DOHH2 (cell line): Measurements from ENCODE around the gene C3orf18.

ENCODE experiments used
- H3F3A ChIP-seq: fragments of 200-600 bp; sonication (generic), shearing (Covaris generic); 2 replicates; pipeline ENCODE4 v1.6.0; 2016; ENCODE audit warnings: antibody characterized with exemption, mild to moderate bottlenecking; ENCODE audit not compliant: control insufficient read depth, insufficient read depth
- H3K27ac ChIP-seq: fragments of 200-600 bp; sonication (generic); 2 replicates; pipeline ENCODE4 v1.5.1; 2014; ENCODE audit warnings: low read depth, mild to moderate bottlenecking, low read length, moderate library complexity
- H3K27me3 ChIP-seq: fragments of 200-600 bp; sonication (generic); 2 replicates; pipeline ENCODE4 v1.6.1; 2014; ENCODE audit warnings: mild to moderate bottlenecking, low read length, mixed read lengths; ENCODE audit not compliant: control insufficient read depth
- H3K36me3 ChIP-seq: fragments of 200-600 bp; sonication (generic); 2 replicates; pipeline ENCODE4 v1.6.1; 2014; ENCODE audit warnings: mild to moderate bottlenecking, low read length, moderate library complexity, mixed read lengths; ENCODE audit not compliant: control insufficient read depth
- H3K4me1 ChIP-seq: fragments of 200-600 bp; sonication (generic); 2 replicates; pipeline ENCODE4 v1.6.1; 2014; ENCODE audit warnings: mild to moderate bottlenecking, low read length, mixed read lengths; ENCODE audit not compliant: control insufficient read depth
- H3K4me2 ChIP-seq: fragments of 200-600 bp; sonication (generic); 2 replicates; pipeline ENCODE4 v1.6.0; 2014; ENCODE audit warnings: mild to moderate bottlenecking, low read length, moderate library complexity
- H3K4me3 ChIP-seq: fragments of 200-600 bp; sonication (generic); 2 replicates; pipeline ENCODE4 v1.5.1; 2014; ENCODE audit warnings: mild to moderate bottlenecking, low read length, mixed read lengths
- H3K79me2 ChIP-seq: fragments of 200-600 bp; sonication (generic); 2 replicates; pipeline ENCODE4 v1.6.1; 2014; ENCODE audit warnings: mild to moderate bottlenecking, low read length, mixed read lengths; ENCODE audit not compliant: control insufficient read depth
- H3K9me2 ChIP-seq: fragments of 200-600 bp; sonication (generic); replicated peaks from 2 replicates; pipeline ENCODE4 v1.6.1; 2014; ENCODE audit warnings: mild to moderate bottlenecking, low read length, mixed read lengths; ENCODE audit not compliant: control insufficient read depth
- H3K9me3 ChIP-seq: fragments of 200-600 bp; sonication (generic); 2 replicates; pipeline ENCODE4 v1.6.1; 2014; ENCODE audit warnings: antibody characterized with exemption, low read length, mixed read lengths; ENCODE audit not compliant: control insufficient read depth, insufficient read depth
- H4K20me1 ChIP-seq: fragments of 200-600 bp; sonication (generic); 2 replicates; pipeline ENCODE4 v1.6.0; 2014; ENCODE audit warnings: low read depth, mild to moderate bottlenecking, antibody characterized with exemption, low read length, moderate library complexity; ENCODE audit not compliant: control insufficient read depth, insufficient read depth
- EZH2phosphoT487 ChIP-seq: fragments of 200-600 bp; sonication (generic); IDR thresholded peaks from 2 replicates; pipeline ENCODE4 v1.6.1; 2017; ENCODE audit warnings: borderline replicate concordance, mild to moderate bottlenecking, antibody characterized with exemption, low read length, moderate library complexity, mixed read lengths
- TF ChIP-seq, protein P1 (sequence below): fragments of 200-600 bp; sonication (generic); IDR thresholded peaks from one replicate; pipeline ENCODE4 v1.5.1; 2014; ENCODE audit warnings: antibody characterized with exemption, mild to moderate bottlenecking, low read depth, low read length; ENCODE audit not compliant: poor library complexity, severe bottlenecking

The C3orf18 gene

DNA sequence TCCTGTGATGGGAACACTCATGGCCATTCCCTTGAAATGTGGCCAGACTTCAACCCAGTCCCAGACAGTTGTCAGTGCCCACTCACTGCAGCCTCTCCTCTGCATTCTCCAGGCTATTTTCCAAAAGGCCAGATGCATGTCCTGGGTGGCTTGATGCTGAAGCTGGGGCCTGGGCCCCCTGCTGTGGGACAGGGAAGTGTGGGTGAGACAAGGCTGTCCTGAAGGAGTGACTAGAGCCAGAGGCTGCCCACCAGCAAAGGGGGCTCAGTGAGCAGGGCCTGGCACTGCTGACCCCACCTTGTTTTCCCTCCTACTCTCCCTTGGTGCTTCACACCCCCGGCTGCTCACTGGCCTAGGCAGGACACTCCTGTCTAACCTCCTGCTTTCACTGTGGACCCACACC, 32.2 kb upstream of the C3orf18 start:
- Histone ChIP-seq H3K4me1 (no peaks in the 10 kb centered on the region), H3K79me2 (no peaks in the 10 kb centered on the region)

DNA sequence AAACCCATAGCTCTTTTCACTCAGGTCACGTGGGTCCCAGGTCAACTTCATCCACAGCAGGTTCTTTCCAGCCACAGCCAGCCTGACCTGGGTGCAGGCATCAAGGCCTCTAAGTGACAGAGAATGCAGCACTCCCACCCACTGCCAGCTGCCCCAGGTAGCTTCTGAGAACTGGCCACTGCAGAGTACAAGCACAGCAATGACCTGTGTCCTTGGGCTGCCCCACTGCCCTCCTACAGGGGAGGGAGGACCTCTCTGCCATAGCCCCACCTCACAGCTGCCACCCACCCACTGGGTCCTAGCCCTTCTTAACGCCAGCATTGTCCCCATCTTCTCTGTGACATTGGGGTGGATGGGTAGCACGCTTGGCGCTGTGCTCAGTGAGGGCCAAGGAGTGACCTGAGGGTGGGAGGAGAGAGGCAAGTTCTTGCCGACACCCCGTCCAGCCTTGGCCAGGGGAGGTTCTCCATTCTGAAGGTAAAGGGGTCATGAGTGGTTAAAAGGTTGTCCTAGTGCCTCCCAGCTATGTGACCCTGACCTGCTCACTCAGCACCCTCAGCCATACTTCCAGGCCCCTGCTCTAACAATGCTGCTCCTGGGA, 31.7 kb upstream of the C3orf18 start:
- Histone ChIP-seq H3K9me3 (no peaks in the 10 kb centered on the region), H3F3A (no peaks in the 10 kb centered on the region), H3K9me2 (no peaks in the 10 kb centered on the region), H3K4me1 (no peaks in the 10 kb centered on the region), H4K20me1 (no peaks in the 10 kb centered on the region), H3K79me2 (no peaks in the 10 kb centered on the region), H3K27ac (no peak overlapping the region), H3K27me3 (peaks cover 9% of the 10 kb centered on the region; the same call in 1 of the 2 replicates), H3K36me3 (no peaks in the 10 kb centered on the region), H3K4me2 (no peak overlapping the region), H3K4me3 (no peak overlapping the region)
- TF ChIP-seq EZH2phosphoT487 = no peak
- TF ChIP-seq, protein P1, sequence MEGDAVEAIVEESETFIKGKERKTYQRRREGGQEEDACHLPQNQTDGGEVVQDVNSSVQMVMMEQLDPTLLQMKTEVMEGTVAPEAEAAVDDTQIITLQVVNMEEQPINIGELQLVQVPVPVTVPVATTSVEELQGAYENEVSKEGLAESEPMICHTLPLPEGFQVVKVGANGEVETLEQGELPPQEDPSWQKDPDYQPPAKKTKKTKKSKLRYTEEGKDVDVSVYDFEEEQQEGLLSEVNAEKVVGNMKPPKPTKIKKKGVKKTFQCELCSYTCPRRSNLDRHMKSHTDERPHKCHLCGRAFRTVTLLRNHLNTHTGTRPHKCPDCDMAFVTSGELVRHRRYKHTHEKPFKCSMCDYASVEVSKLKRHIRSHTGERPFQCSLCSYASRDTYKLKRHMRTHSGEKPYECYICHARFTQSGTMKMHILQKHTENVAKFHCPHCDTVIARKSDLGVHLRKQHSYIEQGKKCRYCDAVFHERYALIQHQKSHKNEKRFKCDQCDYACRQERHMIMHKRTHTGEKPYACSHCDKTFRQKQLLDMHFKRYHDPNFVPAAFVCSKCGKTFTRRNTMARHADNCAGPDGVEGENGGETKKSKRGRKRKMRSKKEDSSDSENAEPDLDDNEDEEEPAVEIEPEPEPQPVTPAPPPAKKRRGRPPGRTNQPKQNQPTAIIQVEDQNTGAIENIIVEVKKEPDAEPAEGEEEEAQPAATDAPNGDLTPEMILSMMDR = no peak

More for the DNA sequence above, 32.2 kb upstream of the C3orf18 start:
- no peak overlapping the region for H3K4me3 ChIP-seq
- no peak overlapping the region for H3K4me2 ChIP-seq
- no peaks in the 10 kb centered on the region for H3K9me2 ChIP-seq
- H3F3A ChIP-seq = no peaks in the 10 kb centered on the region
- no peaks in the 10 kb centered on the region for H3K9me3 ChIP-seq
- peaks cover 11% of the 10 kb centered on the region; the same call in 1 of the 2 replicates for H3K27me3 ChIP-seq
- no peaks in the 10 kb centered on the region for H3K36me3 ChIP-seq
- H3K27ac ChIP-seq = no peak overlapping the region
- no peaks in the 10 kb centered on the region for H4K20me1 ChIP-seq
- TF ChIP-seq, protein P1 = no peak
- TF ChIP-seq EZH2phosphoT487 = no peak

DNA sequence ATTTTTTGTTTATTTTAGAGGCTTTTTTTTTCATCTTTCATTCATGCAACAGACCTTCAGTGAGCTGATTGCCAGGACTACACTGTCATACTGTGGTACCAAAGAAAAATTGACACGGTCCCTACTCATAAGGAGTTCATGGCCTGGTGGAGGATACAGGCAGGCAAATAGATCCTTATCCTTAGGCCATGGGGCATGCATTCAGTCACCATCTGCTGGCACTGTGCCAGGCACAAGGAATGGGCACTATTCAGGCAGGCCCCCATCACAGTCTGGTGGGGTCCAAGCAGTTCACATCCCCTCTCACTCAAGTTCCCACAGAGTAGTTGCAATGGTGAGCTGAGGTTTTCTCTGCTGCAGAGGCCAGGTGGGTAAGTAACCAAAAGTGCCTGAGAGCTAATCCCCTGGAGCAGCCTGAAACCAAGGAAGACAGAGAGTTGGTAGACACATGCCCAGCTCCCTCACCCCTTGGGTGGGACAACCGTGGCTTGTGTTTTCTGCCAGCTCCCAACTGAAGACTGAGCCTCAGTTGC, 26.8 kb upstream of the C3orf18 start:
- no peak overlapping the region for H3K27ac ChIP-seq
- H3K27me3 ChIP-seq = no peaks in the 10 kb centered on the region
- H4K20me1 ChIP-seq = no peaks in the 10 kb centered on the region
- TF ChIP-seq, protein P1 = no peak
- no peak for TF ChIP-seq EZH2phosphoT487
- H3K9me3 ChIP-seq = no peaks in the 10 kb centered on the region
- H3K4me1 ChIP-seq = peaks cover 13% of the 10 kb centered on the region
- no peak overlapping the region for H3K4me2 ChIP-seq
- no peaks in the 10 kb centered on the region for H3K9me2 ChIP-seq
- no peaks in the 10 kb centered on the region for H3K36me3 ChIP-seq
- H3F3A ChIP-seq = no peaks in the 10 kb centered on the region; the same call in 1 of the 2 replicates
- no peak overlapping the region for H3K4me3 ChIP-seq
- no peaks in the 10 kb centered on the region for H3K79me2 ChIP-seq
